SU-DHL-6 (cell line): ENCODE results near the gene AP5S1.

Experiments
- H2AFZ ChIP-seq: fragments of 200-600 bp; sonication (generic); 2 replicates; pipeline ENCODE4 v1.6.1; 2014; ENCODE audit warnings: low read depth, mild to moderate bottlenecking, moderate library complexity, mixed read lengths, antibody characterized with exemption, low read length; ENCODE audit not compliant: severe bottlenecking
- H3F3A ChIP-seq: fragments of 200-600 bp; shearing (Covaris generic); 2 replicates; pipeline ENCODE4 v1.6.0; 2016; ENCODE audit warnings: antibody characterized with exemption, mild to moderate bottlenecking; ENCODE audit not compliant: insufficient read depth
- H3K27ac ChIP-seq: fragments of 200-600 bp; sonication (generic); 2 replicates; pipeline ENCODE4 v1.5.1; 2016; ENCODE audit warnings: low read depth, mild to moderate bottlenecking, low read length, moderate library complexity, mixed read lengths
- H3K27me3 ChIP-seq: fragments of 200-600 bp; sonication (generic), shearing (Covaris generic); 2 replicates; pipeline ENCODE4 v1.6.0; 2014; ENCODE audit warnings: mild to moderate bottlenecking, low read length
- H3K36me3 ChIP-seq: fragments of 200-600 bp; sonication (generic); 2 replicates; pipeline ENCODE4 v1.6.1; 2014; ENCODE audit warnings: mild to moderate bottlenecking, low read length, mixed read lengths
- H3K4me2 ChIP-seq: fragments of 300-600, 200-600 bp; shearing (Covaris generic), sonication (generic); 2 replicates; pipeline ENCODE4 v1.6.0; 2014; ENCODE audit warnings: low read length, low read depth, mild to moderate bottlenecking; ENCODE audit not compliant: poor library complexity, severe bottlenecking
- H3K4me3 ChIP-seq: fragments of 200-600 bp; sonication (generic); 2 replicates; pipeline ENCODE4 v1.5.1; 2014; ENCODE audit warnings: antibody characterized with exemption, low read length, mild to moderate bottlenecking, mixed read lengths; ENCODE audit not compliant: insufficient read depth, poor library complexity, severe bottlenecking
- H3K79me2 ChIP-seq: fragments of 200-600 bp; sonication (generic); 2 replicates; pipeline ENCODE4 v1.6.1; 2014; ENCODE audit warnings: mild to moderate bottlenecking, low read length, moderate library complexity; ENCODE audit not compliant: insufficient read depth
- H3K9ac ChIP-seq: fragments of 200-600 bp; sonication (generic); 2 replicates; pipeline ENCODE4 v1.7.0; 2014; ENCODE audit warnings: mild to moderate bottlenecking, low read length
- H3K9me2 ChIP-seq: fragments of 200-600 bp; sonication (generic); replicated peaks from 2 replicates; pipeline ENCODE4 v1.6.1; 2014; ENCODE audit warnings: low read length; ENCODE audit not compliant: insufficient read depth
- H3K9me3 ChIP-seq: fragments of 200-600 bp; sonication (generic); 2 replicates; pipeline ENCODE4 v1.6.1; 2014; ENCODE audit warnings: low read length, mixed read lengths; ENCODE audit not compliant: insufficient read depth
- H4K20me1 ChIP-seq: fragments of 200-600 bp; sonication (generic); 2 replicates; pipeline ENCODE4 v1.6.1; 2014; ENCODE audit warnings: low read depth, mild to moderate bottlenecking, antibody characterized with exemption, low read length, moderate library complexity, mixed read lengths
- CTCF ChIP-seq: fragments of 200-600 bp; sonication (generic); IDR thresholded peaks from one replicate; pipeline ENCODE4 v1.5.1; 2017; ENCODE audit warnings: antibody characterized with exemption, mild to moderate bottlenecking, low read length, moderate library complexity; ENCODE audit not compliant: insufficient read depth, poor library complexity, severe bottlenecking
- EZH2phosphoT487 ChIP-seq: fragments of 200-600 bp; sonication (generic), shearing (Covaris generic); conservative IDR thresholded peaks from 2 replicates; pipeline ENCODE4 v1.6.1; 2018; ENCODE audit warnings: mild to moderate bottlenecking, antibody characterized with exemption, low read length, moderate library complexity, mixed read lengths

The AP5S1 gene

GRCh38 chr20:3808544-3808943, 11.8 kb upstream of the AP5S1 start:
- H3F3A ChIP-seq: peaks cover 7% of the 10 kb centered on the region; the same call in 1 of the 2 replicates
- H3K4me2 ChIP-seq: no peak overlapping the region
- H3K27me3 ChIP-seq: no peaks in the 10 kb centered on the region
- no peaks in the 10 kb centered on the region for H3K9me2 ChIP-seq
- H3K36me3 ChIP-seq: no peaks in the 10 kb centered on the region
- H3K27ac ChIP-seq: no peak overlapping the region
- no peaks in the 10 kb centered on the region for H4K20me1 ChIP-seq
- H3K4me3 ChIP-seq: no peak overlapping the region
- H3K9me3 ChIP-seq: no peaks in the 10 kb centered on the region
- H3K79me2 ChIP-seq: no peaks in the 10 kb centered on the region
- TF ChIP-seq CTCF (no peak), EZH2phosphoT487 (no peak)
- no peak overlapping the region for H3K9ac ChIP-seq
- H2AFZ ChIP-seq: no peak overlapping the region

GRCh38 chr20:3811467-3812258, 8.7 kb upstream of the AP5S1 start:
- no peaks in the 10 kb centered on the region for H3K9me2 ChIP-seq
- TF ChIP-seq EZH2phosphoT487 (no peak), CTCF (no peak)
- no peak overlapping the region for H2AFZ ChIP-seq
- no peak overlapping the region for H3K9ac ChIP-seq
- no peaks in the 10 kb centered on the region for H3K27me3 ChIP-seq
- no peak overlapping the region for H3K27ac ChIP-seq
- H3K4me2 ChIP-seq: no peak overlapping the region
- no peak overlapping the region for H3K4me3 ChIP-seq
- no peaks in the 10 kb centered on the region for H4K20me1 ChIP-seq
- H3K9me3 ChIP-seq: no peaks in the 10 kb centered on the region
- H3K79me2 ChIP-seq: no peaks in the 10 kb centered on the region
- peaks cover 7% of the 10 kb centered on the region; the same call in 1 of the 2 replicates for H3F3A ChIP-seq
- no peaks in the 10 kb centered on the region for H3K36me3 ChIP-seq

- Histone ChIP-seq H4K20me1 (no peaks in the 10 kb centered on the region), H3K9me3 (no peaks in the 10 kb centered on the region), H3K4me2 (no peak overlapping the region), H3K27ac (no peak overlapping the region), H3K9ac (no peak overlapping the region), H3K27me3 (no peaks in the 10 kb centered on the region), H3K4me3 (no peak overlapping the region), H3K79me2 (no peaks in the 10 kb centered on the region), H3K9me2 (no peaks in the 10 kb centered on the region), H2AFZ (no peak overlapping the region), H3K36me3 (no peaks in the 10 kb centered on the region), H3F3A (peaks cover under 1% of the 10 kb centered on the region; the same call in 1 of the 2 replicates)
- TF ChIP-seq EZH2phosphoT487 (no peak), CTCF (no peak)
These were observed 8.1 kb upstream of the AP5S1 start for GRCh38 chr20:3812259-3812681.
